HG03039 (cell line): ENCODE data around the gene MEF2D.

Experiments used
- ATAC-seq: cut with Tn5 transposase; IDR thresholded peaks from one replicate; pipeline ENCODE4 v1.9.1; 2021; ENCODE audit warnings: mild to moderate bottlenecking, moderate library complexity; ENCODE audit not compliant: unreplicated experiment

The MEF2D gene

GRCh38 chr1:156448134-156448967, 52.2 kb downstream of the MEF2D start:
- no peak for ATAC-seq

- no peak for ATAC-seq
Measured at GRCh38 chr1:156445789-156446263, 54.7 kb downstream of the MEF2D start.

- ATAC-seq = no peak
Measured at GRCh38 chr1:156444407-156445001, 56.1 kb downstream of the MEF2D start.

- ATAC-seq = no peak
Measured at GRCh38 chr1:156443286-156443685, 57.3 kb downstream of the MEF2D start.

- ATAC-seq = no peak
Measured at GRCh38 chr1:156440654-156441437, 59.7 kb downstream of the MEF2D start.

GRCh38 chr1:156439777-156440183, 60.8 kb downstream of the MEF2D start:
- no peak for ATAC-seq

- ATAC-seq = no peak
Measured at GRCh38 chr1:156439036-156439776, 61.4 kb downstream of the MEF2D start.

- no peak for ATAC-seq
Measured at GRCh38 chr1:156438278-156438987, 62.1 kb downstream of the MEF2D start.

GRCh38 chr1:156437037-156437867, 63.3 kb downstream of the MEF2D start:
- no peak for ATAC-seq

- ATAC-seq = no peak
Measured at GRCh38 chr1:156436141-156437036, 64.2 kb downstream of the MEF2D start.

GRCh38 chr1:156435545-156436140, 64.9 kb downstream of the MEF2D start:
- no peak for ATAC-seq

GRCh38 chr1:156434989-156435544, 65.5 kb downstream of the MEF2D start:
- ATAC-seq = no peak

- ATAC-seq = no peak
Measured at GRCh38 chr1:156433602-156434001, 67.0 kb downstream of the MEF2D start.

GRCh38 chr1:156433032-156433431, 67.5 kb downstream of the MEF2D start:
- no peak for ATAC-seq

GRCh38 chr1:156432669-156433018, 67.9 kb downstream of the MEF2D start:
- ATAC-seq = no peak

- ATAC-seq = no peak
Measured at GRCh38 chr1:156431769-156432668, 68.6 kb downstream of the MEF2D start.

- ATAC-seq = no peak
Measured at GRCh38 chr1:156431366-156431765, 69.2 kb downstream of the MEF2D start.
